NCI-H1930 (cell line): ENCODE data around the gene SELENOT.
"Not testable (repeated sequence)": the region's sequence is repeated elsewhere in the genome, so short reads cannot be mapped to it uniquely, and the experiment has no call there.

Experiments
- DNase-seq, 2 experiments: peaks; one replicate each; lab custom pipeline; 2025; lab: John Stamatoyannopoulos, UW

Gene SELENOT

GRCh38 chr3:150603153-150603979, at the start of gene SELENOT:
TSS of gene SELENOT (plus strand) at chr3:150603321. CDS start at chr3:150603363, 42 bp downstream.
- peak; percentile 86 to 90 for DNase-seq

GRCh38 chr3:150555859-150556436, 47.2 kb upstream of the SELENOT start:
- no peak for DNase-seq

- DNase-seq = no peak
Observed at GRCh38 chr3:150556792-150557191, 46.3 kb upstream of the SELENOT start.

- DNase-seq = no peak
Observed at GRCh38 chr3:150557725-150558124, 45.4 kb upstream of the SELENOT start.

- DNase-seq = no peak
Observed at GRCh38 chr3:150564243-150564642, 38.9 kb upstream of the SELENOT start.

- DNase-seq = no peak
Observed at GRCh38 chr3:150567328-150567727, 35.8 kb upstream of the SELENOT start.

GRCh38 chr3:150577855-150578254, 25.3 kb upstream of the SELENOT start:
- no peak for DNase-seq

- no peak for DNase-seq
Observed at GRCh38 chr3:150581174-150581573, 21.9 kb upstream of the SELENOT start.

GRCh38 chr3:150582620-150583019, 20.5 kb upstream of the SELENOT start:
- no peak for DNase-seq

GRCh38 chr3:150583028-150583427, 20.1 kb upstream of the SELENOT start:
- no peak for DNase-seq

GRCh38 chr3:150588027-150588830, 14.9 kb upstream of the SELENOT start:
- no peak for DNase-seq

- no peak for DNase-seq
Observed at GRCh38 chr3:150589759-150590158, 13.4 kb upstream of the SELENOT start.

GRCh38 chr3:150594150-150594549, 9.0 kb upstream of the SELENOT start:
- no peak for DNase-seq

- no peak for DNase-seq
Observed at GRCh38 chr3:150597646-150598045, 5.5 kb upstream of the SELENOT start.

- DNase-seq = no peak
Observed at GRCh38 chr3:150599611-150600297, 3.4 kb upstream of the SELENOT start.

GRCh38 chr3:150600647-150601530, 2.2 kb upstream of the SELENOT start:
- not testable (repeated sequence) for DNase-seq

- DNase-seq = no peak
Observed at GRCh38 chr3:150602426-150603152, 532 bp upstream of the SELENOT start.

- DNase-seq = peak in 1 of 2 experiments; percentile 28
Observed at GRCh38 chr3:150603980-150604319, 829 bp downstream of the SELENOT start.

GRCh38 chr3:150605998-150606641, 3.0 kb downstream of the SELENOT start:
- no peak for DNase-seq
